Mesenchymal stem cell (in vitro differentiated cells and primary cell): ENCODE results near the gene DPP9. TPM values are rescaled to one million over a fixed set of nuclear protein-coding genes. Genes with fewer than 3 reads are reported as not detected.
A peak's percentile ranks its signal among the peaks of the same experiment; 100 is the strongest.

Experiments
- DNase-seq: peaks from one replicate; pipeline ENCODE4 v3.0.0-alpha.2; 2013
- H2AFZ ChIP-seq: one replicate; pipeline ENCODE4 v1.6.1; 2013; ENCODE audit warnings: low read depth, mild to moderate bottlenecking, control low read depth, inconsistent platforms, low read length, moderate library complexity
- H2AK5ac ChIP-seq: 2 replicates; pipeline ENCODE4 v1.6.1; 2013; ENCODE audit warnings: low read length, moderate library complexity, mild to moderate bottlenecking, inconsistent platforms; ENCODE audit not compliant: severe bottlenecking
- H2BK120ac ChIP-seq: one replicate; pipeline ENCODE4 v1.6.1; 2013; ENCODE audit warnings: low read depth, mild to moderate bottlenecking, inconsistent platforms, low read length, moderate library complexity
- H2BK12ac ChIP-seq, 2 experiments: one replicate each; pipeline ENCODE4 v1.6.1; 2013; ENCODE audit warnings: inconsistent platforms in 2 of 2, low read length in 2 of 2, mild to moderate bottlenecking in 2 of 2, moderate library complexity in 2 of 2, control low read depth in 1 of 2
- H2BK15ac ChIP-seq: one replicate; pipeline ENCODE4 v1.6.1; 2013; ENCODE audit warnings: mild to moderate bottlenecking, low read depth, inconsistent platforms; ENCODE audit not compliant: poor library complexity, severe bottlenecking
- H2BK5ac ChIP-seq: 2 replicates; pipeline ENCODE4 v1.6.1; 2013; ENCODE audit warnings: low read depth, mild to moderate bottlenecking, low read length, control low read depth, inconsistent platforms; ENCODE audit not compliant: poor library complexity, severe bottlenecking
- H3K14ac ChIP-seq, 2 experiments: one replicate each; pipeline ENCODE4 v1.6.1; 2013; ENCODE audit warnings: inconsistent platforms in 2 of 2, low read length in 2 of 2, control low read depth in 1 of 2, mild to moderate bottlenecking in 1 of 2, moderate library complexity in 1 of 2
- H3K18ac ChIP-seq, 2 experiments: one replicate each; pipeline ENCODE4 v1.6.1; 2013; ENCODE audit warnings: inconsistent platforms in 2 of 2, low read length in 2 of 2, control low read depth in 1 of 2, low read depth in 1 of 2, mild to moderate bottlenecking in 1 of 2
- H3K23ac ChIP-seq, 2 experiments: one replicate each; pipeline ENCODE4 v1.6.1; 2013; ENCODE audit warnings: inconsistent platforms in 2 of 2, low read length in 2 of 2, mild to moderate bottlenecking in 2 of 2, moderate library complexity in 2 of 2, control low read depth in 1 of 2
- H3K27ac ChIP-seq: 2 replicates; pipeline ENCODE4 v1.5.1; 2013; ENCODE audit warnings: mild to moderate bottlenecking, moderate library complexity, low read length, control low read depth, inconsistent platforms; ENCODE audit not compliant: poor library complexity, severe bottlenecking
- H3K27me3 ChIP-seq, 2 experiments: 2 replicates each; pipeline versions ENCODE4 v1.6.1 to v1.7.0; 2013; ENCODE audit warnings: low read length in 2 of 2, mild to moderate bottlenecking in 2 of 2, moderate library complexity in 2 of 2, control low read depth in 1 of 2, inconsistent platforms in 1 of 2; ENCODE audit not compliant: control insufficient read depth in 1 of 2, insufficient read depth in 1 of 2
- H3K36me3 ChIP-seq, 2 experiments: 2 replicates each; pipeline versions ENCODE4 v1.6.1 to v1.7.0; 2013; ENCODE audit warnings: low read length in 2 of 2, control low read depth in 1 of 2, inconsistent platforms in 1 of 2, low read depth in 1 of 2, mild to moderate bottlenecking in 1 of 2; ENCODE audit not compliant: insufficient read depth in 2 of 2, control insufficient read depth in 1 of 2
- H3K4ac ChIP-seq, 2 experiments: one replicate each; pipeline ENCODE4 v1.6.1; 2013; ENCODE audit warnings: inconsistent platforms in 2 of 2, low read length in 2 of 2, mild to moderate bottlenecking in 2 of 2, moderate library complexity in 2 of 2, control low read depth in 1 of 2, low read depth in 1 of 2
- H3K4me1 ChIP-seq: 2 replicates; pipeline ENCODE4 v1.6.1; 2013; ENCODE audit warnings: low read depth, low read length, control low read depth; ENCODE audit not compliant: control insufficient read depth, insufficient read depth
- H3K4me2 ChIP-seq: 2 replicates; pipeline ENCODE4 v1.6.1; 2013; ENCODE audit warnings: low read length, mild to moderate bottlenecking, inconsistent platforms; ENCODE audit not compliant: poor library complexity, severe bottlenecking
- H3K4me3 ChIP-seq, 2 experiments: 2 replicates each; pipeline versions ENCODE4 v1.5.1 to v1.7.0; 2013; ENCODE audit warnings: low read length in 2 of 2, mild to moderate bottlenecking in 2 of 2, control low read depth in 1 of 2, low read depth in 1 of 2; ENCODE audit not compliant: insufficient read depth in 1 of 2
- H3K79me1 ChIP-seq: replicated peaks from 2 replicates; pipeline ENCODE4 v1.6.1; 2013; ENCODE audit warnings: mild to moderate bottlenecking, control low read depth, low read length, inconsistent platforms; ENCODE audit not compliant: poor library complexity, severe bottlenecking
- H3K9ac ChIP-seq: 2 replicates; pipeline ENCODE4 v1.7.0; 2013; ENCODE audit warnings: mild to moderate bottlenecking, low read length, moderate library complexity
- H3K9me3 ChIP-seq: 2 replicates; pipeline ENCODE4 v1.7.0; 2013; ENCODE audit warnings: mild to moderate bottlenecking, low read length; ENCODE audit not compliant: control insufficient read depth
- H4K8ac ChIP-seq: one replicate; pipeline ENCODE4 v1.6.1; 2013; ENCODE audit warnings: inconsistent platforms, mild to moderate bottlenecking, low read length, moderate library complexity
- H4K91ac ChIP-seq: one replicate; pipeline ENCODE4 v1.6.1; 2013; ENCODE audit warnings: mild to moderate bottlenecking, low read length, inconsistent platforms
- WGBS: methylation state at CpG from one replicate; pipeline ENCODE4 v1.1.7; 2013; ENCODE audit warnings: mixed read lengths; 5-methylcytosine and 5-hydroxymethylcytosine counted together
- small RNA-seq: library from polyadenylated mRNA; stranded (forward); fragments of <200 nt; extraction: miRNeasy Mini kit (QIAGEN cat#:217004); gene quantifications from one replicate; pipeline ENCODE3, GENCODE V24; 2013; ENCODE audit warnings: low read depth

DPP9 gene

DNA sequence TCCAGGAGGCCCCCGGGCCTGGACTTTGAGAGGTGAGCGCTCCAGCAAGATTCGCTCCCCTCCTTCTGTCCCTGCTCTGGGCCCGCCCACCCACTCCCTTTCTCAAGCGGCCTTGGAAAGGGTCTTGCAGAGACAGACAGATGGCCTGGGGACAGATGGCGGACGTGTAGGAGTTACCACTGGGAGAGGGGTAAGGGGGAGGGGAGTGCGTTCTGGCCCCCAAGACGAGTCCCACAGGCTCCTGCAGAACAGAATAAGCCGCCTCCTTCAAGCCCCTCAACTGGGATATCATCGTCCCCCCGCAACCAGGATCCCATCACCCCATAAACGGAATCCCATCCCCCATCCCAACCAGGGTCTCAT lies 87.9 kb downstream of the DPP9 start:
- peak overlapping the region; percentile 97 for H2AFZ ChIP-seq
- H3K4me1 ChIP-seq = peaks cover 33% of the 10 kb centered on the region

GRCh38 chr19:4633140-4633967 lies 90.3 kb downstream of the DPP9 start:
- Histone ChIP-seq H2BK12ac (peak overlapping the region; percentile 70 to 76), H3K79me1 (no peaks in the 10 kb centered on the region), H2BK120ac (no peak overlapping the region), H4K8ac (peak overlapping the region; percentile 43), H3K36me3 (no peaks in the 10 kb centered on the region), H3K23ac (no peak overlapping the region), H3K4me2 (no peak overlapping the region), H3K27ac (peak overlapping the region; percentile 75), H3K9me3 (no peaks in the 10 kb centered on the region), H3K14ac (peak overlapping the region in 1 of 2 experiments; percentile 19), H2AK5ac (peak overlapping the region; percentile 89), H3K4me3 (no peak overlapping the region), H3K4ac (peak overlapping the region; percentile 7 to 19), H3K9ac (no peak overlapping the region), H2BK15ac (peak overlapping the region; percentile 53), H2AFZ (no peak overlapping the region), H4K91ac (peak overlapping the region; percentile 36), H3K27me3 (peaks cover 0 to 4% of the 10 kb centered on the region in 2 experiments), H2BK5ac (no peak overlapping the region), H3K4me1 (peaks cover 20% of the 10 kb centered on the region), H3K18ac (peak overlapping the region; percentile 38 to 69)
- peak; percentile 90 for DNase-seq
- WGBS = 13% methylated on average over 14 of the region's 14 CpGs

More for the DNA sequence above, 87.9 kb downstream of the DPP9 start:
- Histone ChIP-seq H2BK5ac (peak overlapping the region; percentile 77), H3K36me3 (peaks cover 0 to 3% of the 10 kb centered on the region in 2 experiments), H3K79me1 (peaks cover 15% of the 10 kb centered on the region), H3K18ac (peak overlapping the region; percentile 77 to 96), H3K14ac (no peak overlapping the region), H3K27me3 (peaks cover 0 to 4% of the 10 kb centered on the region in 2 experiments), H3K27ac (no peak overlapping the region), H3K4me2 (peak overlapping the region; percentile 84), H2BK12ac (peak overlapping the region; percentile 42 to 86), H4K91ac (peak overlapping the region; percentile 77), H2AK5ac (no peak overlapping the region), H3K9ac (peak overlapping the region; percentile 82), H3K23ac (no peak overlapping the region), H3K4me3 (peak overlapping the region; percentile 53 to 76), H2BK15ac (peak overlapping the region; percentile 64), H3K4ac (peak overlapping the region; percentile 46 to 93), H3K9me3 (no peaks in the 10 kb centered on the region), H4K8ac (peak overlapping the region; percentile 99), H2BK120ac (peak overlapping the region; percentile 81)
- DNase-seq = no peak
- 29% methylated on average over 8 of the region's 13 CpGs for WGBS

Small RNA genes within 50 kb of the gene (small RNA-seq; reads per million reads assigned to genes)
- gene MIR7-3 = not detected
